HepG2 (cell line): ENCODE data around the gene CLIC4.

ENCODE experiments used
- CTCF ChIP-seq: sonication (generic); formaldehyde crosslinking; IDR thresholded peaks from 2 replicates; pipeline ENCODE4 v1.5.0; 2020; ENCODE audit warnings: mild to moderate bottlenecking, missing genetic modification reagents, moderate library complexity
- HDAC2 ChIP-seq: sonication (generic); formaldehyde crosslinking; IDR thresholded peaks from 2 replicates; pipeline ENCODE4 v1.4.0; 2020; ENCODE audit warnings: missing genetic modification reagents
- MYC ChIP-seq: sonication (generic); formaldehyde crosslinking; IDR thresholded peaks from 2 replicates; pipeline ENCODE4 v1.9.0; 2021; ENCODE audit warnings: missing genetic modification reagents, borderline replicate concordance
- NFIC ChIP-seq: IDR thresholded peaks from 2 replicates; pipeline ENCODE4 v1.6.1; 2012; ENCODE audit warnings: mild to moderate bottlenecking, low read length, inconsistent platforms
- PAF1 ChIP-seq: IDR thresholded peaks from 2 replicates; pipeline ENCODE4 v1.6.1; 2016; ENCODE audit warnings: missing genetic modification reagents, missing compliant biosample characterization
- POLR2A ChIP-seq, 2 experiments: IDR thresholded peaks; 2 replicates each; pipeline ENCODE4 v1.6.1; 2011; ENCODE audit warnings: low read depth in 2 of 2, low read length in 2 of 2, mild to moderate bottlenecking in 1 of 2, moderate library complexity in 1 of 2; ENCODE audit not compliant: insufficient read depth in 1 of 2
- RAD21 ChIP-seq: fragments of 450-650 bp; formaldehyde crosslinking; IDR thresholded peaks from 2 replicates; pipeline ENCODE4 v1.5.0; 2020; ENCODE audit warnings: mild to moderate bottlenecking
- XRCC5 ChIP-seq: fragments of 200-400 bp; formaldehyde crosslinking; optimal IDR thresholded peaks from 2 replicates; pipeline ENCODE3; 2017; ENCODE audit warnings: mild to moderate bottlenecking, low read length
- ZBTB44 ChIP-seq: sonication (generic); formaldehyde crosslinking; IDR thresholded peaks from 2 replicates; pipeline ENCODE4 v1.4.0; 2020; ENCODE audit warnings: missing genetic modification reagents
- TF ChIP-seq, protein P1 (sequence below): sonication (generic); formaldehyde crosslinking; IDR thresholded peaks from 2 replicates; pipeline ENCODE4 v1.4.0; 2020; ENCODE audit warnings: mild to moderate bottlenecking, missing genetic modification reagents

- TF ChIP-seq POLR2A (IDR thresholded peaks at IDR 0.05; ENCODE audit: insufficient read depth in 1 of 2, low read depth in 2 of 2, low read length in 2 of 2) = no peak
- TF ChIP-seq MYC (CRISPR knock-in tag) = peak; percentile 33; the same call in 1 of the 2 replicates
- TF ChIP-seq CTCF = no peak
- no peak for TF ChIP-seq ZBTB44 (CRISPR knock-in tag)
- no peak for TF ChIP-seq RAD21 (CRISPR knock-in tag)
- no peak for TF ChIP-seq NFIC
- TF ChIP-seq, protein P1, sequence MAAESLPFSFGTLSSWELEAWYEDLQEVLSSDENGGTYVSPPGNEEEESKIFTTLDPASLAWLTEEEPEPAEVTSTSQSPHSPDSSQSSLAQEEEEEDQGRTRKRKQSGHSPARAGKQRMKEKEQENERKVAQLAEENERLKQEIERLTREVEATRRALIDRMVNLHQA (CRISPR knock-in tag) = no peak
- TF ChIP-seq PAF1 (CRISPR knock-in tag) = no peak
- TF ChIP-seq HDAC2 = peak; percentile 68; the same call in 1 of the 2 replicates
- no peak for TF ChIP-seq XRCC5
These were observed 119.1 kb downstream of the CLIC4 start for GRCh38 chr1:24864370-24864777.
